IPS-20b (cell line): ENCODE results near the gene ST3GAL3.

ENCODE experiments used
- H3K27ac ChIP-seq: one replicate; pipeline ENCODE4 v1.5.1; 2013; ENCODE audit warnings: low read length
- H3K27me3 ChIP-seq: 2 replicates; pipeline ENCODE4 v1.6.1; 2013; ENCODE audit warnings: mild to moderate bottlenecking, low read length, inconsistent platforms; ENCODE audit not compliant: insufficient read depth
- H3K36me3 ChIP-seq: 2 replicates; pipeline ENCODE4 v1.6.1; 2013; ENCODE audit warnings: low read depth, mild to moderate bottlenecking, inconsistent platforms, low read length, moderate library complexity; ENCODE audit not compliant: insufficient read depth
- H3K4me1 ChIP-seq: 2 replicates; pipeline ENCODE4 v1.6.1; 2013; ENCODE audit warnings: mild to moderate bottlenecking, control low read depth, inconsistent platforms, low read length, moderate library complexity; ENCODE audit not compliant: insufficient read depth
- H3K4me3 ChIP-seq: 2 replicates; pipeline ENCODE4 v1.5.1; 2013; ENCODE audit warnings: mild to moderate bottlenecking, low read length, inconsistent platforms
- H3K9ac ChIP-seq: 2 replicates; pipeline ENCODE4 v1.6.1; 2013; ENCODE audit warnings: low read depth, mild to moderate bottlenecking, inconsistent platforms, low read length, moderate library complexity
- H3K9me3 ChIP-seq: 2 replicates; pipeline ENCODE4 v1.6.1; 2013; ENCODE audit warnings: mild to moderate bottlenecking, low read depth, low read length, inconsistent platforms; ENCODE audit not compliant: insufficient read depth

Gene ST3GAL3

DNA sequence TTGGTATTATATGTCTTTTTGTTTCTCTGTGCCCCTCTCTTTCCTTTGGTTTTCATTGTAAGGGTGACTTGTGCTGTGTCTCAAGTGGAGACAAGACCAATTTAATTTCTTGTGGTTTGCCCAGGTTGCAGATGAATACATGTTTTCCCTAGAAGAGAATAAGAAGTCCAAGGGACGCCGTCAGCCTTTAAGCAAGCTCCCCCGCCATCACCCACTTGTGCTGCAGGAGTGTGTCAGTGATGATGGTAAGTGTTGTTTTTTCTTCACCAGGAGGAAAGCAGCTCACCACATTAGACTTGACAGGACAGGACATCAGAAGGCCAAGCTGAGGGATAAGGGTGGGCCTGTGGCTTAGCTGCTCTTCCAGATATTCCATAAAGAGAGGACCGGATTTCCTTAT is 23.8 kb upstream of the ST3GAL3 start:
- H3K9ac ChIP-seq: no peak overlapping the region
- H3K4me1 ChIP-seq: no peaks in the 10 kb centered on the region
- H3K4me3 ChIP-seq: no peak overlapping the region
- H3K27ac ChIP-seq: no peak overlapping the region
- no peaks in the 10 kb centered on the region for H3K9me3 ChIP-seq
- peaks cover 98% of the 10 kb centered on the region for H3K36me3 ChIP-seq
- H3K27me3 ChIP-seq: no peaks in the 10 kb centered on the region

DNA sequence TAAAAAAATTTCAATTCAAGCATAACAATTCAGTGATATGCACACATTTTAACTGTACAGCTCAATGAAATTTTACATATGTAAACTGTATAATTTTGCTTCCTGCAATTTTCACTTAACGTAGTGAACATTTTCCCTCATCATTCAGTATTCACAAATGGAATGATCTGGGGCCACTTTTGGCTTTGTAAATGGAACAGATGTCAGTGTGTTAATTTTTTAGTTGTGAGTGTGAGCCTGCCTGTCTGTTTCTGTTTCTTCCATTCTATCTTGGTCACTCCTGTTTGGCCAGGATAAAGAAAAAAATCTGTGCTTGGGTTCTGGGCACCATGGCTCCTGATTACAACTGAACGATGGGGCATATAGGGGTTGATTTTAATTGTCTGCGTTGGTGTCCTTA is 20.5 kb upstream of the ST3GAL3 start:
- Histone ChIP-seq H3K27ac (no peak overlapping the region), H3K36me3 (peaks cover 98% of the 10 kb centered on the region), H3K4me3 (no peak overlapping the region), H3K27me3 (no peaks in the 10 kb centered on the region), H3K9me3 (no peaks in the 10 kb centered on the region), H3K4me1 (no peaks in the 10 kb centered on the region), H3K9ac (no peak overlapping the region)

DNA sequence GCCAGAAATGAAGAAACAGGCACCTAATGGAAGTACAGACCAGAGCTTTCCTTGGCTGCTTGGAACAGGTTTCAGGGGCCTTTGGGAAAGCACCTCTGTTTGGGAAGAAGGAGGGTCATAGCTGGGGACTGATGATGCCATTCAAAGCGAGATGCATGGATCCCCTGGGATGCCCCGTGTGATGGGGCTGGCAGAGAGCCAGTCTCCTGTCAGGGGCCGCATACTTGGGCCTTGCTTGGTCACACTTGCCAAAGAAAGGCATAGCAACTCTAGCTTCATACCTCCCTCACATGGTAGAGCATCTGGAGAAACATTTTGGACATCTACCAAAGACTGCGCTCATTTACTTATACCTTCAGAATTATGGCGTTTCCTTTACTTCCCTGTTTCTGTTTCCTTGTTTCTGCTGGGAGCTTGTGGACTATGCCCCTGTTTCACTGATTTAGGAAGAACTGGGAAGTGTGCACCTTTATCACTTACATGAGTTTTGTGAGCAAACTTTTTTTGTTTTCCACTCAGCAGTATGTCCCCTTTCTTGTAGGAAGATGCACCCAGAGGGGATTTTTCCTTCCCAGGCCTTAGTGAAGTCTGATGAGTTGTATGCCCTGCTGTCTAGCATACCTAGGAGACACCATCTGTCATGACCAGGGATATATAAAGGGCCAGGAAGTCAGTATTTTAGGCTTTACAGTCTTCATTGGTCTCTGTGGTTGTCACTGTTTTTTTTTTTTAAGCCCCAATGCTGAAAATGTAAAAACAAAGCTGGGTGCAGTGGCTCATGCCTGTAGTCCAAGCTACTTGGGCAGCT is 19.8 kb upstream of the ST3GAL3 start:
- Histone ChIP-seq H3K36me3 (peaks cover 98% of the 10 kb centered on the region), H3K4me3 (no peak overlapping the region), H3K4me1 (no peaks in the 10 kb centered on the region), H3K9me3 (no peaks in the 10 kb centered on the region), H3K27ac (no peak overlapping the region), H3K27me3 (no peaks in the 10 kb centered on the region), H3K9ac (no peak overlapping the region)

DNA sequence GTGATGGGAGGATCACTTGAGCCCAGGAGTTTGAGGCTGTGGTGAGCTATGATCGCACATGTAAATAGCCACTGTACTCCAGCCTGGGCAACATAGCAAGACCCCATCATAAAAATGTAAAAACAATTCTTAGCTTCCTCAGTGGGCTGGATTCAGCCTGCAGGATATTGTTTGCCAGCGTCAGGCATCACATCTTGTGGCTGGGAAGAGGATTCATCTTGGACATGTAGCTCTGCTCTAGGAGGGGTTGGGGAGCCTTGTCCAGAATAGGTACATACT is 19.3 kb upstream of the ST3GAL3 start:
- H3K9ac ChIP-seq: no peak overlapping the region
- no peak overlapping the region for H3K4me3 ChIP-seq
- H3K27me3 ChIP-seq: no peaks in the 10 kb centered on the region
- no peaks in the 10 kb centered on the region for H3K4me1 ChIP-seq
- no peak overlapping the region for H3K27ac ChIP-seq
- no peaks in the 10 kb centered on the region for H3K9me3 ChIP-seq
- H3K36me3 ChIP-seq: peaks cover 98% of the 10 kb centered on the region

DNA sequence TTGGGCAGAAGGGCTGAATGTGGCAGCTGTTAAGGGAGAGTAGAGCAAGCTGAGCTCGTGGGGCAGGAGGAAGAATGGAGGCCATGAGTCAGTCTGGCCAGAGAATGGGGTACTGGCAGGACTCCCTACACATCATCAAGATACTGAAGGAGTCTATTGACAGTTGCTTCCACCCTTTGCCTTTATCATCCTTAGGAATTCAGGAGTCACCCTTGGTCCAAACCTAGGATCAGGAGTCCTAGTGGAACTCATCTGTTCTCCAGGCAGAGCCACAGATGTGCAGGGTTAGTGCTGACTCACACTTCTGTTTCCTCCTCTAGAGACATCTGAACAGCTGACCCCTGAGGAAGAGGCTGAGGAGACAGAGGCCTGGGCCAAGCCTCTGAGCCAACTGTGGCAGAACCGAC is 18.7 kb upstream of the ST3GAL3 start:
- no peak overlapping the region for H3K9ac ChIP-seq
- no peaks in the 10 kb centered on the region for H3K27me3 ChIP-seq
- H3K27ac ChIP-seq: no peak overlapping the region
- no peaks in the 10 kb centered on the region for H3K9me3 ChIP-seq
- no peak overlapping the region for H3K4me3 ChIP-seq
- peaks cover 98% of the 10 kb centered on the region for H3K36me3 ChIP-seq
- H3K4me1 ChIP-seq: no peaks in the 10 kb centered on the region

DNA sequence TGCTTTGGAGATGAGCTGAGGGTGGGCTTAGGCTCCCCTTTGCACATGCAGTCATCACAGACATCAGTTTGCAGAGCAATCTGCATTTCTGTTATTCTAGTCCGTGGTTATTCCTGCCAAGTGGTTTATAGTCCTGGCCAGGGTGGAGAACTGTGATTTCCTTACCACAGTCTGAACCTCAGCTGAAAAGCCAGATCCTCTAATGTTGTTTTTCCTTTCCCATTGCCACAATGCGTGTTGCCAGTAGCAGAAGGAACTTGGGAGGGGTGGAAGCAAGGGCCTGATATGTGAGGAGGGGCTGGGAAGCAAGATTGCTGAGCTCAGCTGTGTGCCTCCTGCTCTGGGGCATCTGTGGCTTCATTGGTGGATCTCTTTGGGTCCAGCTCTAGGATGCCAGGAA is 18.0 kb upstream of the ST3GAL3 start:
- no peak overlapping the region for H3K9ac ChIP-seq
- peaks cover 98% of the 10 kb centered on the region for H3K36me3 ChIP-seq
- H3K4me1 ChIP-seq: no peaks in the 10 kb centered on the region
- H3K27me3 ChIP-seq: no peaks in the 10 kb centered on the region
- no peak overlapping the region for H3K27ac ChIP-seq
- H3K4me3 ChIP-seq: no peak overlapping the region
- H3K9me3 ChIP-seq: no peaks in the 10 kb centered on the region

DNA sequence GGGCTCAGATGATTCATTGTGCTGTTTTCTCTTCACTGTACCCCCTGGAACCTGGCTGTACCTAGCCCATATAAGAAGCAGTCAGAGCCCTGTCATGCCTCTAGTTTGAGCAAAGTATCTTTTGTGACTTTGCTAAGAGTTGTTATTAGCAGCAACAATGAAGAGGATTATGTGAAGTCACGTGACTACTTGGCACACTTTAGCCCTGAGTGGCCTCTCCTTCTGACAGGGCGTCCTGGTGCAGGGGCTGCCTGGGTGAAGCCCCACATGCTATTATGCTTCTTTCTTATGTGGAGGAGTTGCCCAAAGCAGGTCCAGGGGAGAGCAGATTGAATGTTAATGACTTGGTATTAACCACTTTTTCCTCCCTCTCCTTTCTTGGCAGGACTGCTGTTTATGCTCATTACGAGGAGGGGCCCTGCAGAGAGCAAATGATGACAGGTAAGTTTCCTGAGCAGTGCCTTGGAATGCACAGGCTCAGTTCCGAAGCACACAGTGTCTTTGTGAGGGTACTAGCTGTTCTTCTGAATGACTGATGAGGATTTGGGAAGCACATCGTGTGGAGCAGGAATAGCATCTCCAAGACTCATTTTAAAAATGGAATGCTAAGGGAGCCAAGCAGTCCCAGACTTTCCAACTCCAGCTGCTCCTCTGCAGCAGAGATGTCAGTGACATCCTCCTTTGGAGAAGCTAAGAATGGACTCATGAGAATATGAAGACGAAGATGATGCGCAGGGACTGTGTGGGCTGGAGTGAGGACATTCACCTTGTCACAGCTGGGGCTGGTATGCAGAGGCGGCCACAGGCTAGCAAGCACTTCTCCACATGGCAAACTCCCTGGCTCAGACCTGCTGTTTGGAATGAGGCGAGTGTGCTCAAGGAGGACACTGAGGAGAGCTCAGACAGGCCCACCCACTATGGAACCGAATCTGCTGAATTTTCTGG is 15.2 kb upstream of the ST3GAL3 start:
- H3K36me3 ChIP-seq: peaks cover 100% of the 10 kb centered on the region
- H3K27me3 ChIP-seq: no peaks in the 10 kb centered on the region
- H3K9ac ChIP-seq: no peak overlapping the region
- H3K4me1 ChIP-seq: no peaks in the 10 kb centered on the region
- H3K4me3 ChIP-seq: no peak overlapping the region
- no peaks in the 10 kb centered on the region for H3K9me3 ChIP-seq
- no peak overlapping the region for H3K27ac ChIP-seq

DNA sequence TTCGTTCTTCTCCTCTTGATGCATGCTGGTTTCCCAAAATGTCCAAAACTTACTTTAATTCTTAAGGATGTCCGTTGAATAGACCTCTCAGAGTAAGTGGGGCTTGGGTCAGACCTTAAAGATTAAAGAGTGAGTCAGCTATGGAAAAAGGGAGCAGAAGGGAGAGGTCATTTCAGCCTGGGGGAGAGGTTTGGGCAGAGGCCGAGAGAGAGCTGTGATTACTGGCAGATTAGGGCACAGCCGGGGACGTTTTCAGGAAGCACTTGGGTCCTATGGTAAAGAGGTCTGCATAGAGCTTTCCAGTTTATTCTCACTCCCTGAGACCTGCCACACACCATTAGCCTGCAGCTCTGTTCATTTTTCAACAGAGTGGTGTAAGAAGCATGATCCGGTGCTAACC is 14.0 kb upstream of the ST3GAL3 start:
- Histone ChIP-seq H3K4me1 (no peaks in the 10 kb centered on the region), H3K27me3 (no peaks in the 10 kb centered on the region), H3K9me3 (no peaks in the 10 kb centered on the region), H3K27ac (no peak overlapping the region), H3K4me3 (no peak overlapping the region), H3K36me3 (peaks cover 100% of the 10 kb centered on the region), H3K9ac (no peak overlapping the region)

DNA sequence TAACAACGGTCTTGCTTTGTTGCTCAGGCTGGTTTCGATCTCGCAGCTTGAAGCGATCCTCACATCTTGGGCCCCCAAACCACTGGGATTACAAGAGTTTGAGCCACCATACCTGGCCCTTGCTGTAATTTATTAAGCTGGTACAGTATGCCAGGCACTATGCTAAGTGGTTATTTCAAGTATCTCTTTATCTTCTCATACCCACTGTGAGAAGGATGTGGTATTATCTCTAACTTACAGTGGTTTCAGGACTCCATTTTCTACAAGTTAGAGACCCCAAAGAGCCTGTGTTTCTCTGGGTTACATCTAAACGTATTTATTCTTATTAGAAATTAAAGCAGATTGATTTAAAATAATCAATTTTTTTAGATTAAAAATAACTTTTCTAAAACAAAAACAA is 8.1 kb upstream of the ST3GAL3 start:
- Histone ChIP-seq H3K9ac (no peak overlapping the region), H3K27ac (no peak overlapping the region), H3K9me3 (no peaks in the 10 kb centered on the region), H3K4me1 (no peaks in the 10 kb centered on the region), H3K4me3 (no peak overlapping the region), H3K27me3 (no peaks in the 10 kb centered on the region), H3K36me3 (peaks cover 99% of the 10 kb centered on the region)

DNA sequence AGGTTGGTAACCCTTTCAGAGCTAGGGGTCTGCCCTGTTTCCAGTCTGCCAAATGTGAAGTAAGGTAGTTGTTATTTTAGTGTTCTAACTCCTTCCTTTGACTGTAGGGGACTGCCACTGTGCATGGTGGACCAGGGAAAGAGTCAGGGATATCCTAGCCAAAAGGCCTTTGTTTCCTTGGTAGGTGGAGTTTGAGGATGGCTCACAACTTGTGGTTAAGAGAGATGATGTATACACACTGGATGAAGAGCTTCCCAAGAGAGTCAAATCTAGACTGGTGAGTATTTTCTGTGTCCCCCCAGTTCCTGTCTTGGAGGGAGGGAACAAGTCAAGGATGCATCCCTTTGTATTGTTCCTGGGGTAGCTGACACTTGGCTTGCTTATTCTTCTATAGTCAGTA is 3.5 kb upstream of the ST3GAL3 start:
- no peak overlapping the region for H3K27ac ChIP-seq
- no peak overlapping the region for H3K9ac ChIP-seq
- H3K4me3 ChIP-seq: no peak overlapping the region
- peaks cover 66% of the 10 kb centered on the region for H3K36me3 ChIP-seq
- no peaks in the 10 kb centered on the region for H3K27me3 ChIP-seq
- no peaks in the 10 kb centered on the region for H3K9me3 ChIP-seq
- peaks cover 11% of the 10 kb centered on the region; the same call in 1 of the 2 replicates for H3K4me1 ChIP-seq

DNA sequence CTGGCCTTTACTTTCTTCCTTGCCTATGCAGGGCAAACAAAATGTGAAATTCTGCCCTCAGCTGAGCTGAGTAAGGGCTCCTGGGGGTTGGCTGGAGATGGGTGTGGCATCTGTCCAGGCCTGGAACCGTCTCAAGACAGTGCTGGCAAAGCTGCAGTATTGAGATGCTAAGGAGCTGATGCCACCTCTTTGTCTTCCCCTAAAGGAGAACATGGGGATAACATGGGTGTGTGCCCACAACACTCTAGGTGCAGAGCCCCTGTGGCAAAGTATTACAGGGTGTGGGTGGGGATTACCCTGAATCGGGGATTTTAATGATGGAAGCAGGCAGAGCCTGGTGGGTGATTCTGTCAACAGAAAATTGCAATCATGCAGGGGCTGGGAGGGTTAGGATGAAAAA is 2.5 kb upstream of the ST3GAL3 start:
- Histone ChIP-seq H3K9ac (no peak overlapping the region), H3K4me1 (peaks cover 11% of the 10 kb centered on the region; the same call in 1 of the 2 replicates), H3K27me3 (no peaks in the 10 kb centered on the region), H3K36me3 (peaks cover 56% of the 10 kb centered on the region), H3K4me3 (no peak overlapping the region), H3K27ac (no peak overlapping the region), H3K9me3 (no peaks in the 10 kb centered on the region)

DNA sequence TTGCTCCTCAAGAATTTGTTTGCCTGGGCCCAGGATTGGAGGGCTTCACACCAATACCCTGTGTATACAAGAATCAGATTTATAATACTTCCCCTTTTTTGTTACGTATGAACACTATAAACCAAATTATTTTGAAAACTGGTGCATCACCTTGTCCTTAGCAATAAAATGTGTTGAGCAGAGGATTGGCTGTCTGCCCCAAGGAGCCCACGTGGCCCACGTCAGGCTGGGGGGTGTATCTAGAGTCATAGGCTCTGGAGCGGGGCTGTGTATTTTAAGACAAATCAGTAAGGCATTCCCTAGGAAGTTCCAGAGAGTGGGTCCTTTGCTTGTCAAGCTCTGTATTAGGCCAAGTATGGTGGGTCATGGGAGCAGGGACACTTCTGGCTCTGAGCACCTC is 2.0 kb upstream of the ST3GAL3 start:
- H3K9me3 ChIP-seq: no peaks in the 10 kb centered on the region
- H3K27ac ChIP-seq: no peak overlapping the region
- H3K27me3 ChIP-seq: no peaks in the 10 kb centered on the region
- peaks cover 11% of the 10 kb centered on the region; the same call in 1 of the 2 replicates for H3K4me1 ChIP-seq
- H3K36me3 ChIP-seq: peaks cover 51% of the 10 kb centered on the region
- no peak overlapping the region for H3K9ac ChIP-seq
- H3K4me3 ChIP-seq: no peak overlapping the region
